Panc1 (cell line): ENCODE data around the gene DOCK4.

Source experiments
- CTCF ChIP-seq: fragments of 450-650 bp; IDR thresholded peaks from 2 replicates; pipeline ENCODE4 v1.5.1; 2017; ENCODE audit warnings: mild to moderate bottlenecking
- POLR2AphosphoS5 ChIP-seq: IDR thresholded peaks from 2 replicates; pipeline ENCODE4 v1.6.1; 2012; ENCODE audit warnings: mild to moderate bottlenecking, low read depth, low read length, moderate library complexity
- TCF7L2 ChIP-seq: IDR thresholded peaks from 2 replicates; pipeline ENCODE4 v1.6.1; 2011; ENCODE audit warnings: mild to moderate bottlenecking, low read depth, low read length, inconsistent platforms

GRCh38 chr7:111866787-111867186, 339.4 kb downstream of the DOCK4 start:
- TF ChIP-seq CTCF = no peak
- TF ChIP-seq POLR2AphosphoS5 = no peak
- TF ChIP-seq TCF7L2 = no peak
